CD4-positive, alpha-beta T cell treated with Interleukin-10 for 1 hour (primary cell): ENCODE data around the gene HEATR5A.
"Not testable (repeated sequence)": the region's sequence is repeated elsewhere in the genome, so short reads cannot be mapped to it uniquely, and the experiment has no call there.

Source experiments
- DNase-seq: peaks from one replicate; pipeline ENCODE4 v3.0.0-alpha.2; 2020

The HEATR5A gene

GRCh38 chr14:31253746-31254471 is 166.4 kb downstream of the HEATR5A start:
- DNase-seq: no peak

GRCh38 chr14:31252865-31253264 is 167.5 kb downstream of the HEATR5A start:
- DNase-seq: no peak

- DNase-seq: no peak
These were observed 169.1 kb downstream of the HEATR5A start for GRCh38 chr14:31251028-31251958.

- no peak for DNase-seq
These were observed 175.7 kb downstream of the HEATR5A start for GRCh38 chr14:31244626-31245025.

GRCh38 chr14:31243860-31244259 is 176.5 kb downstream of the HEATR5A start:
- DNase-seq: no peak

GRCh38 chr14:31242161-31242940 is 178.0 kb downstream of the HEATR5A start:
- not testable (repeated sequence) for DNase-seq
